ENCODE results near the gene LCE1E.

- TF ChIP-seq CTCF (IDR thresholded peaks at IDR 0.05) (no peak), POLR2AphosphoS5 (IDR thresholded peaks at IDR 0.05; ENCODE audit: low read depth, low read length) (no peak)
Observed at GRCh38 chr1:152757747-152758146, 28.3 kb upstream of the LCE1E start, which contains the start of gene KPRP.

All from Panc1 (cell line).